Stimulated activated CD4-positive, alpha-beta T cell treated with anti-CD3 and anti-CD28 coated beads, TNF-alpha, amount 100 ng/mL, for 1 hour (primary cell): ENCODE results near the gene SSC4D.
"Not testable (repeated sequence)": the region's sequence is repeated elsewhere in the genome, so short reads cannot be mapped to it uniquely, and the experiment has no call there.

Experiments used
- DNase-seq, 3 donors: peaks; one replicate each; pipeline ENCODE4 v3.0.0-alpha.2; 2020; ENCODE audit warnings: low read depth in 3 of 3, low spot score in 1 of 3

The SSC4D gene

DNA sequence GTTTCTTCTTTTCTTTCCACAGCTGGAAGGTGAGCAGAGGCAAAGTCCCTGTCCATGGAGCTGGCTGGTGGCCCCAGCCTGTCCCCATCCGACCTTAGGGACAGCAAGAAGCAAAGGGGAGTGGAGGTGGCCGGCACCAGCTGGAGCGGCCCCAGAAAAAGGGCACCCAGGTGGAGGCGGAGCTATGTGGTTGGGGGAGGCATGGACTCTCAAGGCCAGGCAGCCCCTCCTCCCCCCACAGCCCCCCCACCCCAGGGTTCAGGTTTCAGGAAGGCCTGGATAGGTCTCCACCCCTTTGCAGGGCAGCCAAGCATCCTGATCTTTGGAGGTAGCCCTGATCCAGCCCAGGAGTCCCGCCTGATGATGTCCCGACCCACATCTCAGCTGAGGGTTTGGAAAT lies at the start of gene SSC4D:
TSS of gene SSC4D (minus strand) at position 161 of the 400 bp plus-strand sequence. CDS start 5,258 bp downstream, outside the sequence.
- no peak for DNase-seq

DNA sequence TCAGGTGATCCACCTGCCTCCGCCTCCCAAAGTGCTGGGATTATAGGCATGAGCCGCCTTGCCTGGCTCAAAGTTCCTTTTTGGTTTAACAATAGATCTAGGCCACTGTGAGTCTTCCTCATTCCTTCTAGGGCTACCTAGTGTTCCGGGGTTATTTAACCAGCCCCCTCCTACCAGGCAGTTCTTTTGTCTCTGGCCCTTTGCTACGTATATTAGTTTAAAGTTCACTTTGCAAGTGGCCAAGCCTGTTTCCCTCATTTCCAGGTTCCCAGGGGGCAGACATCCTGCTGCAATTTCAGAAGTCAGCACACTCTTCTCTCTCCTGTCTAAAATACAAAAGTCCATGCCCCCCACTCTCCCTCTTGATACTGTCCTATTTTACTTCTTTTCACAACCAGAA lies 49.0 kb upstream of the SSC4D start:
- DNase-seq: not testable (repeated sequence)

DNA sequence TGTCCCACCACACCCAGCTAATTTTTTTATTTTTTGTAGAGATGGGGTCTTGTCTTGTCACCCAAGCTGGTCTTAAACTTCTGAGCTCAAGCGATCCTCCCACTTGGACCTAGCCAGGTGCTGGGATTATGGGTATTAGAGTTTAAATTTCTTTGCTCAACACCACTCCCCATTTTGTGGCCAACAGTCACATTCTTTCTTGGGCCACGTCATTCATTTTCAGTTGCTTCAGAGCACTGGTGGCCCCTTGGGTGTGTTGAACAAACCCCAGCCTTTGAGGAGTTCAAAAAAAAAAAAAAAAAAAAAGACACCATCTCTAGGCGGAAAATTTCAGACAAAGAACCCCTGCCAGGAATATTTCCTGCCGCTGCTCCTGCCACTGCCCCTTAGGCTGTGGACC lies 47.5 kb upstream of the SSC4D start:
- not testable (repeated sequence) for DNase-seq

DNA sequence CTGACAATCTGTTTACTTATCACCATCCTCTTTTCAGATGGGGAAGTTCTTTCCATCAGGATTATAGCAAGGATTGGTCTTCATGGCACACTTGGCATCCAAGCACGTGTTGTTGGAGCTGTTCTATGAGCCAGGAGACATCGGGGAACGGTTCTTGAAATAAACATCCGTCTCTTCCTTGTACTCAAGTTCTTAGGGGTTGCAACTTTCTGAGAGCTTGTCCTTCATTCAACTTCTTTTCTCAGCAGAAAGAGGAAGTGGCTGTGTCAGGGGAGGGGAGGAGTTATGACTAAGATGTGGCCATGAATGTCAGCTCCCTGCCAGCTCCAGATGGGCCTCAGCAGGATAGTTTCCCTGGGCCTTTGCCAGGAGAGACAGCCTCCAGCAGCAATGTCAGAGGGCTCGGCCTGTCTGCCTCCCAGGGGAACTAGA lies 36.1 kb upstream of the SSC4D start:
- DNase-seq: not testable (repeated sequence)

DNA sequence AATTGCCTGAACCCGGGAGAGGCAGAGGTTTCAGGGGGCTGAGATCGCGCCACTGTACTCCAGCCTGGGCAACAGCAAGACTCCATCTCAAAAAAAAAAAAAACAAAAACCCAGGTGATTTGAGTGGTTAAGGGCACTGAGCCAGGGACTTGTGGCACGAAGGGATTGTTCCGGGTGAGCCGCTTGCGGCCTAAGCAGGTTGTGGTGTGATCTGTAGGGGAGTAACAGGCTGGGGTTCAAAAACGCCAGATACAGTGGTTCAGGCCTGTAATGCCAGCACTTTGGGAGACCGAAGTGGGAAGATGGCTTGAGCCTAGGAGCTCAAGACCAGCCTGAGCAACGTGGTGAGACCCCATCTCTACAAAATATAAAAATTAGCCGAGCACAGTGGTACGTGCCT lies 34.3 kb upstream of the SSC4D start:
- not testable (repeated sequence) for DNase-seq

DNA sequence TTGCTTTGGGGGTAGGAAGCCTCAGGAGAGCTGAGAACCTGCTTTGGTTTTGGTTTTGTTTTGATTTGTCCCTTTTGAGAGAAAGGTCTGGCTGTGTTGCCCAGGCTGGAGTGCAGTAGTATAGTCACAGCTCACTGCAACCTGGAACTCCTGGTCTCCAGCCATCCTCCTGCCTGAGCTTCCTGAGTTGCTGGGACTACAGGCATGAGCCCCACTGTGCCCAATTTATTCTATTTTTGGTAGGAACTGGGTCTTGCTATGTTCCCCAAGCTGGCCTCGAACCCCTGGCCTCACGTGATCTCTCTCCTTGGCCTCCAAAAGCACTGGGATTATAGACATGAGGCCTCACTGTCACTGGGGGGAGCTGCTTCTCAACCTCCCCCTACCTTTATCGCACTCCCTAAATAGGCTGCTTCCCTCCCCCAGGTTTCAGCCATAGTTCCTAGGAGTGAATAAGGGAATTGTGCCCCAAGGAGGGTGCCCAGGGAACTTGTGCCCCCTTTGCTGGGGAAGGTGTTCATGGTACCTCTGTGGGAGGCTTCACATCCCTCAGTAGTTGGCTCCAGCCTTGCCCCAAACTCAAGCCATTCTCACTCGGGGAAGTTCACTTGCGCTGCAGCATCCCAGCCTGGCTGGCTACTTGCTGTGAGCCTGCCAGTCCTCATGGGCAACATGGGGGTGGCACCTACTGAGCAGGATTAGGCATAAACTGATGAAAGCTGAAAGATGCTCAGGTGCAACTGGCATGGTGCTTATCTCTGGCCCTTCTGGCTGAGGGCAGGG lies 33.4 kb upstream of the SSC4D start:
- not testable (repeated sequence) for DNase-seq

DNA sequence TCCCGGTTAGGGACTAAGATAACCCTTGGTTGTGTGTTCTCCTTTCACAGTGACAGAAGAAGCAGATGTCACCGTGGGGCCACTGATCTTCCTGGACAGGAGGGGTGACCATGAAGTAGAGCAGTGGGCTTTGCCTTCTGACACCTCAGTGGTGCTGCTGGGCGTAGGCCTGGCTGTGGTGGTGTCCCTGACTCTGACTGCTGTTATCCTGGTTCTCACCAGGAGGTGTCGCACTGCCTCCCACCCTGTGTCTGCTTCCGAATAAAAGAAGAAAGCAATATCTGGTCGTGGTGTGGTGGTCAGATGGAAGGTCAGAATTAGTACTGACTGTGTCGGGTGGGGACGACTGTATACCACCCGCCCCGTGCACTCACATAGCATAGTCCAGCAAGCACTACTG lies 32.3 kb upstream of the SSC4D start:
- not testable (repeated sequence) for DNase-seq

DNA sequence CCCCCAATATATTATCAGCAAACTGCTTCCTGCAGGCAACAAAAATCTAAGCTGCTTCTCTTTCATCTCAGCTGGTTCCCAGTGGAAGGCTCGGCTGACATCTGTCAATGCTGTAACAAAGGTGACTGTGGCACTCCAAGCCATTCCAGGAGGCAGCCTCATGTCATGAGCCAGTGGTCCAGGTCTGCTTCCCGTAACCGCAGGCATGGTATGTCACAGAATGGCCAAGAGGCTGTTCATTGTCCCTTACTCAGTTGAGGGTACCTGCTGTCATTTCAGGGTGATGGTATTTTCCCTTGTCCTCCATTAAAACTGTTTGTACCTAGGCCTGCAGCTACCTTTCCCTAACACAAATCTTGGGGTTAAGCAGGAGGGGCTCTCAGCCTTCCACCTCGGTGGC lies 30.9 kb upstream of the SSC4D start:
- DNase-seq: not testable (repeated sequence)

DNA sequence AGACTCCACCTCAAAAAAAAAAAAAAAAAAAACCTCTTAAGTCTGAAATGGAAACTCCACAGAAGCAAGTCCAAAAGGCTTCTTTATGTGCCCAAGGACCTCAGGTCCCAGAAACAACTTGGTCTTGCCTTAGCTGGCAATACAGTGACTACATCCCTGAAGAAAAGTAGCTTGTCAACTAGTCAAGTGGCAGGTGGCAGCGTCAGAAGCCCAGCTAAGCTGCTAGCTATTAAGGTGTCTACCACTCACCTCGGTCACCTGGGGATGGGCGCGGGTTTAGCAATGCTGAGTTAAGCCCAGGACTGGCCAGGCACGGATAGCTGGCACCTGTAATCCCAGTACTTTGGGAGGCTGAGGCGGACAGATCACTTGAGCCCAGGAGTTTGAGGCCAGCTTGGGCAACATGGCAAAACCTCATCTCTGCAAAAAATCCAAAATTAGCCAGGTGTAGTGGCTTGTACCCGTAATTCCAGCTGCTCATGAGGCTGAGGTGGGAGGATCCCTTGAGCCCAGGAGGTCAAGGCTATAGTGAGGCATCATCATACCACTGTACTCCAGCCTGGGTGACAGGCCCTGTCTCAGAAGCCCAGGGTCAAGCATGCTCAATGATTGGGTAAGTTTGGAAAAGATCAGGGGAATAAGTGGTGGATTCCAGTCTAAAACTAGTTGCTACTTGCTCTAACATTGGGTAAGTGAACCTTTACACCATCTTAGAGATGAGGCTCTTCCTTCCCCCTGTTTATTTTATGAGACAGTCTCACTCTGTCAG lies 29.8 kb upstream of the SSC4D start:
- not testable (repeated sequence) for DNase-seq

DNA sequence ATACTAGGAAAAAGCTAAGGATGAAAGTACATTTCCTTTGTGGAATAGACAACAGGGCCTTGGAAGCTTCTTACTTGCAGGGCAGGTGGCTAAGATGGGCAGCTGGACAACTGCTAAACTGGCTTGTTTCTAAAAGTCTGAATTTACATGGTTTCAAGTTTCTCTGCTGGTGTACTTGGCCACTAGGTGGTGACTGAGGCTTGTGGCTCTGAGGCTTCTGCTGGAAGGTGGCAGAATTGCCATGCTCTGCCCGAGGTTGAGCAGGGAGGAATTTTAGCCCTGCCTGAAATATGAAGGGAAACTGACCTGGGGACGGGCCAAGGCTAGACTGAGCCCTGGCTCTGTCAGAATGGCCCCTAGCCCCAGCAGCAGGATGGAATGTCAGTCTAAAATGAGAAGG lies 28.4 kb upstream of the SSC4D start:
- DNase-seq: peak; percentile 11 to 30 (median 16)

DNA sequence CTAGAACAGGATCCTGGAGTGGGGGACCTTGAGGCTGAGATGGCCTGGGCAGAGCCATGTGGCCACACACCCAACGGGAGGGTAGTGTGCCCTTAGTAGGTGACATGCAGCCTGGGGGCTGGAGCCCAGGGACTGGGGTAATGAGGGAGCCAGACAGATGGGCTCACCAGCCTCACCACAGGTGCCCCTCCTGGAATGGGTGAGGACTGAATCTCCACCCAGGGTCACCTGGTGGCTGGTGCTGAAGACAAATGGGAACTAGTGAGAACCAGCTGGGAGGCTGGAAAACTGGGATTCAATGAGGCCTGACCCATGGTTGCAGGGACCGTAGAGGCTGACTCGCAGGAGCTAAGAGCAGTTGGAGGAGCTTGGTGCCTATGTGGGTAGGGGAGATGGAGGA lies 21.3 kb upstream of the SSC4D start:
- DNase-seq: no peak

DNA sequence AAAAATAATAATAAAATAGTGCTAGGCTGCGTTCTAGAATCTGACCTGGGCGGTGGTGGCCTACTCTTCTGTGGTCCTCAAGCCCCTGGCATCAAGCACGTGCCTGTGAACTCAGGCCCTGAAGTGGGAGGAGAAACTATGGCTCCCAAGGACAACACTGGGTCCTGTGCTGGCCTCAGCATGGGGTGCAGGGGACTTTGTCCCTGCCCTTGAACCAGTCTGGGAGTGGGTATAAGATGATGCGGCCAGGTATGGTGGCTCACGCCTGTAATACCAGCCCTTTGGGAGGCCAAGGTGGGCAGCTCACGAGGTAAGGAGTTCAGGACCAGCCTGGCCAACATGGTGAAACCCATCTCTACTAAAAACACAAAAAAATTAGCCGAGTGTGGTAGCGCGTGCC lies 20.7 kb upstream of the SSC4D start:
- DNase-seq: no peak

DNA sequence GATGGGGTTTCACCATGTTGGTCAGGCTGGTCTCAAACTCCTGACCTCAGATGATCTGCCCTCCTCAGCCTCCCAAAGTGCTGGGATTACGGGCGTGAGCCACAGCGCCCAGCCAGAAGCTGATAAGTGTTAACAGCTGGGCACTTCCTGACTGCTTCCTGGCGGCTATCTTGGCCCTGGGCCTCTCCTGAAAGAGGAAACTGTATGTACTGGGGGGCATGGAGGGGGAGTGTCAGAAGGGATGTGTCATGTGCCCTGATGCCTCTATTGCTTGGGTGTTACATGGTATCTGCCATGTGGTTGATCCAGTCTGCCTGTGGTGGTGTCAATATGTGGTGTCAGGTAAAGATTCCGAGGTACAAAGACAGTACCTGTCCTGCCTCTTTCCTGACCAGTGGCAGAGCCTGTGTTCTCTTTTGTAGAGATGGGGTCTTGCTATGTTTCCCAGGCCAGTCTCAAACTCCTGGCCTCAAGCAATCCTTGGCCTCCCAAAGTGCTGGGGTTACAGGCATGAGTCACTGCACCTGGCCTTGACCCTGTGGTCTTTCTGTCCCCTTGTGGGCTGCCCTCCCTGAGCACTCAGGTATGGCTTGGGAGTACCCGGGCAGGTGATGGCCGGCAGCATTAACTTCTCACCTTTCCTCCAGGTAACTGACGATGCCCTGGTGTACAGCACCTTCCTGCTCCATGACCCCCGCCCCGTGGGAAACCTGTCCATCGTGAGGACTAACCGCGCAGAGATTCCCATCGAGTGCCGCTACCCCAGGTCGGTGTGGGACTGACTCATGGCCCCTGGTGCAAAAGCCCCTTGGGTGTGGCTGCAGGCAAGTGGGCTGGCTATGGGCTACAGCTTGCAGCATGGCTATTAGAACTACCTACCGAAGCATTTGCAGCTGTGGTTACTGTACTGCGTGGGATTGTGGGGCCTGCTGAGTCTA lies 19.6 kb upstream of the SSC4D start:
- DNase-seq: no peak

DNA sequence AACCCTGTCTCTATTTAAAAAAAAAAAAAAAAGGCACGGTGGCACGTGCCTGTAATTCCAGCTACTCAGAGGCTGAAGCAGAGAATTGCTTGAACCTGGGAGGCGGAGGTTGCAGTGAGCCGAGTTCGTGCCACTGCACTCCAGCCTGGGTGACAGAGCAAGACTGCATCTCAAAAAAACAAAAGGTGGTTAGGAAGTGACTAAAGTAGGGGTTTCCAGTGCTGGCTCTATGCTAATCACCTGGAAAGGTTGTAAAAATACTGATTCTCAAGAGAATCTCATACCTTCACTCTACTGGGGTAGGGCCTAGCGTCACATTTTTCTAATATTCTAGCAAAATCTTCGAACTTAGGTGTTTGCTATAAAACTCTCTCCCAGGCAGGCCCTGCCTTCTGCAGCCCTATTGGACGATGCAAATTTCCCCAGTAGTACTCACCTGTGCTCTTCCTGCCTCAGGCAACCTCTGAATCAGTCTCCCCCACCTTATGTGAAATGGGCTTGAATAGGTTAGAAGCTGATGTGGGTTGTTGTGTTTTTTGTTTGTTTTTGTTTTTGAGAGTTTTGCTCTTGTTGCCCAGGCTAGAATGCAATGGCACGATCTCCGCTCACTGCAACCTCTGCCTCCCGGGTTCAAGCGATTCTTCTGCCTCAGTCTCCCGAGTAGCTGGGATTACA lies 18.8 kb upstream of the SSC4D start:
- no peak for DNase-seq

DNA sequence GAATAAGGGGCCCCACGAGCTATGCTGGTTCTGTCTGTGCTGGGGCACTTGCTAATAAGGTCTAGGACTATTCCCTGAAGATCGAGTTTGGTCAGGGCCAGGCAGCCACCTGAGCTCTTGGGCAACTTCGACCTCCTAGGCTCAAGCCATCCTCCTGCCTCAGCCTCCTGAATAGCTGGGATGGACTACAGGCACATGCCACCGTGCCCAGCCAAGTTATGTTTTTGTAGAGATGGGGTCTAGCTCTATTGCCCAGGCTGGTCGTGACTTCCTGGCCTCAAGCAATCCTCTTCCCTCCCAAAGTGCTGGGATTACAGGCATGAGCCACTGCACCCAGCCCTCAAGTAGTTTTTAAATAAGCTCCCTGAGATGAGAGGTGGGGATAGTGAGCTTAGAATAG lies 18.1 kb upstream of the SSC4D start:
- no peak for DNase-seq

DNA sequence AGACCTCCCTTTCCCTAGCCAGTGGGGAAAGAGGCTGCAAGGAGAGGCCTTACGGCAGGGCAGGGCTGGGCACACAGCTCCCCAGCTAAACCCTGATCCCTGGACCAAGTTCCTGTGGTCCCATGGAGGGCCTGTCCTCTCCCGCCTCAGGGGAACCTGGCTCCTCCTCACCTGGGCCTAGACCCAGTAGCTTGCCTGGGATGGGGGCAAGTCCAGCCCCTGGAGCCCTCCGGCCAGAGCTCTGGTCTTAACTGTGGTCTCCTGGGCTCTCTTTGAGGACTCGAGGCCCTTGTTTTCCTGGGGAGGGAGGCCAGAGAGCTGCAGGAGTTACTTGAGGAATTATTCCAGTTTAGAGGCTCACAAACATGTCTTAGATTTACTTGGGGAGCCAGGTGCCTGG lies 16.7 kb upstream of the SSC4D start:
- no peak for DNase-seq

DNA sequence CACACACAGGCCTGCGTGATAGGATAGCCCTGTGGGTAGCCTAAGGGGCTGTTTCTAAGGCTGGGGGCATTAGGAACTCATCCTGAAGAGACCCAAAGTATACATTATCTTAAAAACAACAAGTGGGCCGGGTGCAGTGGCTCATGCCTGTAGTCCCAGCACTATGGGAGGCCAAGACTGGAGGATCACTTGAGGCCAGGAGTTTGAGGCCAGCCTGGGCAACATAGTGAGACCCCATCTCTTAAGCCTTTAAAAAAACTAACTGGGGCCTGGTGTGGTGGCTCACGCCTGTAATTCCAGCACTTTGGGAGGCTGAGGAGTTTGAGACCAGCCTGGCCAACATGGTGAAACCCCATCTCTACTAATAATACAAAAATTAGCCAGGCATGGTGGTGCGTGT lies 16.1 kb upstream of the SSC4D start:
- DNase-seq: not testable (repeated sequence)

DNA sequence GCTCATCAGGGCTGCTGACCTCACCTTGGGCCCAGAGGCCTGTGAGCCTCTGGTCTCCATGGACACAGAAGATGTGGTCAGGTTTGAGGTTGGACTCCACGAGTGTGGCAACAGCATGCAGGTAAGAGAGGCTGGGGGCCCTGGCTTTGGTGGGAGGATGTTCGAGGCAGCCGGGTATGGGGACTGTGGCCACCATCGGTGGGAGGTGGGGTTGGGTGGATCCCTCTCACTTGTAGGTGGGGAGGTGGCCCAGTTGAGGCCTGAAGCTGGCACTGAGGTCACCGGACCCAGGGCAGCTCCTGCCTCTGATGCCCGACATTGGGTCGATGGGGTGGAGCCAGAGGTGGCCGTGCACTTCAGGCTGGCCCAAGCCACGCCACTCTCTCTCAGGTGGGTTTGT lies 15.7 kb upstream of the SSC4D start:
- DNase-seq: no peak

DNA sequence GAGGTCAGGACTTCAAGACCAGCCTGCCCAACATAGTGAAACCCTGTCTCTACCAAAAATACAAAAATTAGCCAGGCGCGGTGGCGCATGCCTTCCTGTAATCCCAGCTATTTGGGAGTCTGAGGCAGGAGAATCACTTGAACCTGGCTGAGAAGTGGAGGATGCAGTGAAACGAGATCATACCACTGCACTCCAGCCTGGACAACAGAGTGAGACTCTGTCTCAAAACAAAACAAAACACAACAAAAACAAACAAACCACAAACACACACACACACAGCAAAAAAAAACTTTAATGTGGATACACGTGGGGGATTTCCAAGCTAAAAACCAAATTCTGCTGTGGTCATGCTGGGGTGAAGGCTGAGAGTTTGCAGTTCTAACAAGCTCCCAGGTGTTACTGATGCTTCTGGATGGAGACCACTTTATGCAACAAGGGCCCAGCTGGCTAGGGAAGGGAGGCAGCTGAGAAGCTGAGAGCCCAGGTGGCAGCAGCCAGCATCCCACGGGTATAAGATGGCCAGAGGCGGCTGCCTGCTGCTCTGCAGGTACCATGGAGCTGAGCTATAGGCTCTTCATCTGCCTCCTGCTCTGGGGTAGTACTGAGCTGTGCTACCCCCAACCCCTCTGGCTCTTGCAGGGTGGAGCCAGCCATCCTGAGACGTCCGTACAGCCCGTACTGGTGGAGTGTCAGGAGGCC lies 15.1 kb upstream of the SSC4D start, which contains the start of gene ZP3:
TSS of gene ZP3 (plus strand) at position 538 of the 699 bp plus-strand sequence. CDS start at position 553, 15 bp downstream.
- DNase-seq: no peak
